Measurements from ENCODE around the gene SCAPER.

DNA sequence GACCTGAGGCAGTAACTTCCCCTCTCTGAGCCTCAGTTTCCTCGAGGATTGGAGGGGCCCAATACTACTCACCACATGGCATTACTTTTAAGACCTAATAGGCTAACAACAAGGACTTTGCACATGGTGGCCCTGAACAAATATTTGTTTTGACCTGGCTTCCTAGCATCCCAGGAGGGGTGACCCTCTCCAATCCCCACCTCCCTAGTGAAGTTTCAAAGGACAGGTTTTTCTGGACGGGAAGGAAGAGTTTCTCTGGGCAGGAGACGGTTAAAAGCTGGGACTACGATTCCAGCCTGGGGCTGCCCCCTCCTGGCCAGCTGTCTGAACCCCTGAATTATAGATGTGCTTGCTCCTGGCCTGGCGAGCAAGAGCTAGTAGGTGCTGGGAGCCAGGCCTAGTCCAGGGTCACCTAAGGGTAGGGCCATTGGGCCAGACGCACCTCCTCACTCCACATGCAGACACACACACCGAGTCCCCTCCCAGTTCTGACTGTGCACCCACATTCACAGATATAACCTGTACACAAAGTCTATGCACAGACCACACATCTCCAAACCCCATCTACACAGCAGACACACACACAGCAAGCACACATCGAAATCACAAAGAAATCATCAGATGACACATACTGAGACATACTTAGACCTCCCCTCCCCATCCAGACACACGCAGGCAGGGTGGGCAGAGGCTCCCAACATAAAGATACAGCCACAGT, 571.3 kb downstream of the SCAPER start:
- no peak for TF ChIP-seq TARDBP (IDR thresholded peaks at IDR 0.05)
- no peak for TF ChIP-seq CTBP1 (IDR thresholded peaks at IDR 0.05; ENCODE audit: borderline replicate concordance)
- TF ChIP-seq L3MBTL2 (conservative IDR thresholded peaks at IDR 0.05), result no peak
- TF ChIP-seq SP1 (IDR thresholded peaks at IDR 0.05), result no peak
- no peak for TF ChIP-seq ARNT (IDR thresholded peaks at IDR 0.05)
- no peak for TF ChIP-seq SUZ12 (IDR thresholded peaks at IDR 0.05)
- no peak for TF ChIP-seq BHLHE40 (IDR thresholded peaks at IDR 0.05; ENCODE audit: borderline replicate concordance)

Data from HEK293T (cell line).